Posterior vena cava (tissue), 2 donors: ENCODE data around the gene PCDHAC1. TPM values are rescaled to one million over a fixed set of nuclear protein-coding genes. Genes with fewer than 3 reads are reported as not detected.

Experiments used
- DNase-seq: peaks from one replicate; pipeline ENCODE4 v3.0.0-alpha.2; 2020; ENCODE audit warnings: low spot score
- intact Hi-C, 2 donors: fragments of 100-400 bp; cut with DNase I; formaldehyde crosslinking; loops; one replicate each; pipeline versions ENCODE4 v1.14.1 to v1.14.2; 2022 to 2023
- total RNA-seq, 2 donors: library from RNA; stranded (reverse); fragmentation: NEBNext Ultra II Directional; extraction: Animal tissue kit (Norgen Biotek cat#: 25700); gene quantifications; one replicate each; pipeline ENCODE4 v1.2.1, GENCODE V29; 2021
- donor health status: DM: yes; HTN: yes; CAD: no.
- donor health status: DM: yes; HTN: yes; CAD: no.

The PCDHAC1 gene
- total RNA-seq, 2 donors from 2014 or later, result 0.14 to 0.24 TPM

GRCh38 chr5:140966293-140967225 lies 40.5 kb downstream of the PCDHAC1 start, which contains the start of gene PCDHAC2:
Gene PCDHAC2 (plus strand): TSS chr5:140966476. CDS start chr5:140966767, 291 bp downstream.
- DNase-seq, result peak; percentile 80
- intact Hi-C loops, result no loop called here

GRCh38 chr5:140967226-140967893 lies 41.3 kb downstream of the PCDHAC1 start:
- intact Hi-C loops, result no loop called here
- no peak for DNase-seq

GRCh38 chr5:140969880-140970279 lies 43.8 kb downstream of the PCDHAC1 start:
- DNase-seq, result no peak
- intact Hi-C loops, result no loop called here

- no peak for DNase-seq
- intact Hi-C loops, result no loop called here
Observed at GRCh38 chr5:140973550-140973949, 47.5 kb downstream of the PCDHAC1 start.

- intact Hi-C loops, result no loop called here
- DNase-seq, result no peak
Observed at GRCh38 chr5:140977003-140977402, 50.9 kb downstream of the PCDHAC1 start.

- DNase-seq, result no peak
- intact Hi-C loops, result no loop called here
Observed at GRCh38 chr5:140978260-140978659, 52.2 kb downstream of the PCDHAC1 start.

- DNase-seq, result no peak
- intact Hi-C loops, result no loop called here
Observed at GRCh38 chr5:140978983-140979382, 52.9 kb downstream of the PCDHAC1 start.

Other genes starting within 250 kb of the PCDHAC1 start
- gene HARS1, start 234.9 kb upstream of the PCDHAC1 start, total RNA-seq, result 10 to 100 TPM; 38.0 to 48.2 TPM
- 10 to 100 TPM; 16.8 to 19.2 TPM for gene HARS2, start 234.8 kb upstream of the PCDHAC1 start, total RNA-seq
- gene ZMAT2, start 225.9 kb upstream of the PCDHAC1 start, total RNA-seq, result 10 to 100 TPM; 31.8 to 34.9 TPM
- not detected for gene PCDHA1, start 140.2 kb upstream of the PCDHAC1 start, total RNA-seq
- gene PCDHA2, start 131.4 kb upstream of the PCDHAC1 start, total RNA-seq, result under 1 TPM in 1 of 2 donors, not detected in 1; 0.14 TPM
- under 1 TPM; 0.19 to 0.23 TPM for gene PCDHA3, start 125.2 kb upstream of the PCDHAC1 start, total RNA-seq
- gene PCDHA4, start 119.2 kb upstream of the PCDHAC1 start, total RNA-seq, result under 1 TPM; 0.32 to 0.48 TPM
- gene PCDHA5, start 104.7 kb upstream of the PCDHAC1 start, total RNA-seq, result under 1 TPM; 0.14 TPM
- under 1 TPM; 0.14 to 0.23 TPM for gene PCDHA6, start 98.3 kb upstream of the PCDHAC1 start, total RNA-seq
- under 1 TPM in 1 of 2 donors, not detected in 1; 0.19 TPM for gene PCDHA7, start 92.0 kb upstream of the PCDHAC1 start, total RNA-seq
- gene PCDHA8, start 85.1 kb upstream of the PCDHAC1 start, total RNA-seq, result not detected
- under 1 TPM; 0.14 TPM for gene PCDHA9, start 77.9 kb upstream of the PCDHAC1 start, total RNA-seq
- under 1 TPM; 0.52 to 0.60 TPM for gene PCDHA10, start 70.4 kb upstream of the PCDHAC1 start, total RNA-seq
- under 1 TPM; 0.14 TPM for gene PCDHA11, start 57.3 kb upstream of the PCDHAC1 start, total RNA-seq
- gene PCDHA12, start 51.0 kb upstream of the PCDHAC1 start, total RNA-seq, result under 1 TPM in 1 of 2 donors, not detected in 1; 0.24 TPM
- gene PCDHA13, start 44.2 kb upstream of the PCDHAC1 start, total RNA-seq, result under 1 TPM in 1 of 2 donors, not detected in 1; 0.05 TPM
- under 1 TPM; 0.32 to 0.33 TPM for gene PCDHAC2, start 40.2 kb downstream of the PCDHAC1 start, total RNA-seq
- not detected for gene PCDHB1, start 125.1 kb downstream of the PCDHAC1 start, total RNA-seq
- gene PCDHB2, start 168.3 kb downstream of the PCDHAC1 start, total RNA-seq, result 1 to 10 TPM; 2.3 to 3.2 TPM
- 1 to 10 TPM; 1.2 to 1.3 TPM for gene PCDHB3, start 174.2 kb downstream of the PCDHAC1 start, total RNA-seq
- gene PCDHB4, start 195.5 kb downstream of the PCDHAC1 start, total RNA-seq, result 1 to 10 TPM; 4.1 to 5.2 TPM
- 1 to 10 TPM; 2.8 to 3.1 TPM for gene PCDHB5, start 208.9 kb downstream of the PCDHAC1 start, total RNA-seq
- gene PCDHB6, start 223.8 kb downstream of the PCDHAC1 start, total RNA-seq, result 1 to 10 TPM in 1 of 2 donors, under 1 TPM in 1; 0.95 to 1.6 TPM
- gene PCDHB7, start 246.3 kb downstream of the PCDHAC1 start, total RNA-seq, result 1 to 10 TPM; 2.6 to 5.5 TPM